ENCODE data around the gene C1orf21.

The C1orf21 gene

GRCh38 chr1:184438363-184438762 is 51.5 kb downstream of the C1orf21 start:
- TF ChIP-seq EZH2phosphoT487 (IDR thresholded peaks at IDR 0.05; ENCODE audit: borderline replicate concordance) (no peak), CTCF (conservative IDR thresholded peaks at IDR 0.05; ENCODE audit: low read length) (no peak)
- Histone ChIP-seq H3K4me3 (ENCODE audit: low read length, poor library complexity, severe bottlenecking) (no peak overlapping the region), H3K36me3 (ENCODE audit: insufficient read depth, low read length) (no peaks in the 10 kb centered on the region), H2AFZ (ENCODE audit: low read length) (no peak overlapping the region), H3K79me2 (ENCODE audit: insufficient read depth, low read length) (no peaks in the 10 kb centered on the region), H3K27me3 (ENCODE audit: insufficient read depth, low read length, poor library complexity, severe bottlenecking) (no peaks in the 10 kb centered on the region), H4K20me1 (ENCODE audit: insufficient read depth, low read length, poor library complexity, severe bottlenecking) (no peaks in the 10 kb centered on the region), H3K9ac (ENCODE audit: low read depth, low read length, poor library complexity, severe bottlenecking) (no peak overlapping the region), H3K4me2 (ENCODE audit: low read depth, low read length, poor library complexity, severe bottlenecking) (no peak overlapping the region), H3K9me3 (ENCODE audit: insufficient read depth, low read depth, low read length) (no peaks in the 10 kb centered on the region), H3F3A (ENCODE audit: low read depth) (no peaks in the 10 kb centered on the region), H3K4me1 (ENCODE audit: insufficient read depth, low read length, poor library complexity, severe bottlenecking) (no peaks in the 10 kb centered on the region), H3K9me2 (replicated peaks; ENCODE audit: low read depth, low read length) (no peaks in the 10 kb centered on the region)

- H3K79me2 ChIP-seq (ENCODE audit: insufficient read depth, low read length): no peaks in the 10 kb centered on the region
- H3K9me3 ChIP-seq (ENCODE audit: insufficient read depth, low read depth, low read length): no peaks in the 10 kb centered on the region
- H3K27me3 ChIP-seq (ENCODE audit: insufficient read depth, low read length, poor library complexity, severe bottlenecking): no peaks in the 10 kb centered on the region
- H4K20me1 ChIP-seq (ENCODE audit: insufficient read depth, low read length, poor library complexity, severe bottlenecking): no peaks in the 10 kb centered on the region
- no peaks in the 10 kb centered on the region for H3K9me2 ChIP-seq (replicated peaks; ENCODE audit: low read depth, low read length)
- H2AFZ ChIP-seq (ENCODE audit: low read length): no peak overlapping the region
- H3K4me2 ChIP-seq (ENCODE audit: low read depth, low read length, poor library complexity, severe bottlenecking): no peak overlapping the region
- H3K4me1 ChIP-seq (ENCODE audit: insufficient read depth, low read length, poor library complexity, severe bottlenecking): no peaks in the 10 kb centered on the region
- no peak for TF ChIP-seq EZH2phosphoT487 (IDR thresholded peaks at IDR 0.05; ENCODE audit: borderline replicate concordance)
- TF ChIP-seq CTCF (conservative IDR thresholded peaks at IDR 0.05; ENCODE audit: low read length): no peak
- H3F3A ChIP-seq (ENCODE audit: low read depth): no peaks in the 10 kb centered on the region
- H3K4me3 ChIP-seq (ENCODE audit: low read length, poor library complexity, severe bottlenecking): no peak overlapping the region
- H3K36me3 ChIP-seq (ENCODE audit: insufficient read depth, low read length): no peaks in the 10 kb centered on the region
- H3K9ac ChIP-seq (ENCODE audit: low read depth, low read length, poor library complexity, severe bottlenecking): no peak overlapping the region
Observed at GRCh38 chr1:184442260-184442659, 55.4 kb downstream of the C1orf21 start.

- H2AFZ ChIP-seq (ENCODE audit: low read length): no peak overlapping the region
- no peak overlapping the region for H3K4me3 ChIP-seq (ENCODE audit: low read length, poor library complexity, severe bottlenecking)
- no peaks in the 10 kb centered on the region for H3K27me3 ChIP-seq (ENCODE audit: insufficient read depth, low read length, poor library complexity, severe bottlenecking)
- H3K9me2 ChIP-seq (replicated peaks; ENCODE audit: low read depth, low read length): no peaks in the 10 kb centered on the region
- no peak for TF ChIP-seq EZH2phosphoT487 (IDR thresholded peaks at IDR 0.05; ENCODE audit: borderline replicate concordance)
- TF ChIP-seq CTCF (conservative IDR thresholded peaks at IDR 0.05; ENCODE audit: low read length): no peak
- H3K9ac ChIP-seq (ENCODE audit: low read depth, low read length, poor library complexity, severe bottlenecking): no peak overlapping the region
- no peaks in the 10 kb centered on the region for H3K79me2 ChIP-seq (ENCODE audit: insufficient read depth, low read length)
- no peaks in the 10 kb centered on the region for H4K20me1 ChIP-seq (ENCODE audit: insufficient read depth, low read length, poor library complexity, severe bottlenecking)
- H3K4me2 ChIP-seq (ENCODE audit: low read depth, low read length, poor library complexity, severe bottlenecking): no peak overlapping the region
- no peaks in the 10 kb centered on the region for H3K36me3 ChIP-seq (ENCODE audit: insufficient read depth, low read length)
- H3K4me1 ChIP-seq (ENCODE audit: insufficient read depth, low read length, poor library complexity, severe bottlenecking): no peaks in the 10 kb centered on the region
- H3K9me3 ChIP-seq (ENCODE audit: insufficient read depth, low read depth, low read length): no peaks in the 10 kb centered on the region
- H3F3A ChIP-seq (ENCODE audit: low read depth): no peaks in the 10 kb centered on the region
Observed at GRCh38 chr1:184443201-184443600, 56.4 kb downstream of the C1orf21 start.
